Astrocyte (in vitro differentiated cells and primary cell): ENCODE results near the gene SPATA25.

Experiments used
- CTCF ChIP-seq: IDR thresholded peaks from 2 replicates; pipeline ENCODE4 v1.5.1; 2011; ENCODE audit warnings: low read depth, mild to moderate bottlenecking, inconsistent platforms, low read length, moderate library complexity; ENCODE audit not compliant: insufficient read depth
- EZH2 ChIP-seq: IDR thresholded peaks from 2 replicates; pipeline ENCODE4 v1.6.1; 2012; ENCODE audit warnings: mild to moderate bottlenecking, low read length, inconsistent platforms; ENCODE audit not compliant: insufficient read depth

GRCh38 chr20:45934586-45935415, 47.4 kb upstream of the SPATA25 start, which contains the start of gene PCIF1:
- TF ChIP-seq CTCF (no peak), EZH2 (no peak)
